Measurements from ENCODE around the gene PTPRN2. TPM values are rescaled to one million over a fixed set of nuclear protein-coding genes. Genes with fewer than 3 reads are reported as not detected.

Gene PTPRN2
- total RNA-seq, 1 experiment from 2014 or later = 0.11 TPM

GRCh38 chr7:157715071-157715937 is 872.3 kb downstream of the PTPRN2 start:
- TF ChIP-seq EZH2 (IDR thresholded peaks at IDR 0.05; ENCODE audit: borderline replicate concordance, low read depth, low read length, poor library complexity, severe bottlenecking) = no peak
- TF ChIP-seq CTCF (conservative IDR thresholded peaks at IDR 0.05; ENCODE audit: low read depth, low read length) = no peak
- ChIA-PET CTCF (no interaction called here), POLR2A (ENCODE audit: low non-redundant PET) (no interaction called here)
- intact Hi-C loops (cut with micrococcal nuclease; ENCODE audit: unreplicated experiment) = no loop called here
- Histone ChIP-seq H3K27me3 (replicated peaks; ENCODE audit: insufficient read depth, low read depth, low read length, poor library complexity) (peaks cover 5% of the 10 kb centered on the region), H3K27ac (ENCODE audit: low read depth, low read length, poor library complexity, severe bottlenecking) (no peak overlapping the region), H3K4me1 (ENCODE audit: insufficient read depth, low read length, poor library complexity, severe bottlenecking) (no peaks in the 10 kb centered on the region), H3K36me3 (ENCODE audit: insufficient read depth, low read length, poor library complexity, severe bottlenecking) (no peaks in the 10 kb centered on the region), H3K9me3 (ENCODE audit: low read depth, low read length, poor library complexity, severe bottlenecking) (peaks cover 4% of the 10 kb centered on the region), H3K4me3 (ENCODE audit: low read depth, low read length, poor library complexity, severe bottlenecking) (no peak overlapping the region)
- no TSS peak for BruUV-seq (replicated peaks)
- DNase-seq (ENCODE audit: low spot score) = no peak

GRCh38 chr7:157714166-157715070 is 873.2 kb downstream of the PTPRN2 start:
- no peak for DNase-seq (ENCODE audit: low spot score)
- Histone ChIP-seq H3K4me3 (ENCODE audit: low read depth, low read length, poor library complexity, severe bottlenecking) (no peak overlapping the region), H3K9me3 (ENCODE audit: low read depth, low read length, poor library complexity, severe bottlenecking) (peaks cover 4% of the 10 kb centered on the region), H3K4me1 (ENCODE audit: insufficient read depth, low read length, poor library complexity, severe bottlenecking) (no peaks in the 10 kb centered on the region), H3K27me3 (replicated peaks; ENCODE audit: insufficient read depth, low read depth, low read length, poor library complexity) (peaks cover 5% of the 10 kb centered on the region), H3K27ac (ENCODE audit: low read depth, low read length, poor library complexity, severe bottlenecking) (no peak overlapping the region), H3K36me3 (ENCODE audit: insufficient read depth, low read length, poor library complexity, severe bottlenecking) (no peaks in the 10 kb centered on the region)
- ChIA-PET CTCF (no interaction called here), POLR2A (ENCODE audit: low non-redundant PET) (no interaction called here)
- intact Hi-C loops (cut with micrococcal nuclease; ENCODE audit: unreplicated experiment) = no loop called here
- no peak for TF ChIP-seq EZH2 (IDR thresholded peaks at IDR 0.05; ENCODE audit: borderline replicate concordance, low read depth, low read length, poor library complexity, severe bottlenecking)
- TF ChIP-seq CTCF (conservative IDR thresholded peaks at IDR 0.05; ENCODE audit: low read depth, low read length) = no peak
- no TSS peak for BruUV-seq (replicated peaks)

- Histone ChIP-seq H3K4me1 (ENCODE audit: insufficient read depth, low read length, poor library complexity, severe bottlenecking) (no peaks in the 10 kb centered on the region), H3K27me3 (replicated peaks; ENCODE audit: insufficient read depth, low read depth, low read length, poor library complexity) (peaks cover 8% of the 10 kb centered on the region), H3K27ac (ENCODE audit: low read depth, low read length, poor library complexity, severe bottlenecking) (no peak overlapping the region), H3K4me3 (ENCODE audit: low read depth, low read length, poor library complexity, severe bottlenecking) (no peak overlapping the region), H3K36me3 (ENCODE audit: insufficient read depth, low read length, poor library complexity, severe bottlenecking) (no peaks in the 10 kb centered on the region), H3K9me3 (ENCODE audit: low read depth, low read length, poor library complexity, severe bottlenecking) (peaks cover 4% of the 10 kb centered on the region)
- BruUV-seq (replicated peaks) = no TSS peak
- intact Hi-C loops (cut with micrococcal nuclease; ENCODE audit: unreplicated experiment) = no loop called here
- TF ChIP-seq CTCF (conservative IDR thresholded peaks at IDR 0.05; ENCODE audit: low read depth, low read length) = no peak
- TF ChIP-seq EZH2 (IDR thresholded peaks at IDR 0.05; ENCODE audit: borderline replicate concordance, low read depth, low read length, poor library complexity, severe bottlenecking) = no peak
- no peak for DNase-seq (ENCODE audit: low spot score)
- POLR2A ChIA-PET (ENCODE audit: low non-redundant PET) = no interaction called here
- CTCF ChIA-PET = no interaction called here
Observed at GRCh38 chr7:157713591-157713990, 874.0 kb downstream of the PTPRN2 start.

Data from A673 (cell line).